Measurements from ENCODE around the gene FARP1. TPM values are rescaled to one million over a fixed set of nuclear protein-coding genes. Genes with fewer than 3 reads are reported as not detected.

Gene FARP1
- polyA plus RNA-seq, 1 of the 3 experiments (the other 2 are of a cell fraction): 12.0 TPM

- POLR2A ChIA-PET: no interaction called here
- H3K36me3 ChIP-seq (replicated peaks in 1 of 2; ENCODE audit: control insufficient read depth in 1 of 2, insufficient read depth in 2 of 2, low read length in 1 of 2): peaks cover 4 to 7% of the 10 kb centered on the region in 2 experiments
- peaks cover 3% of the 10 kb centered on the region for H3F3A ChIP-seq (replicated peaks; ENCODE audit: insufficient read depth)
- no peak for DNase-seq
- TF ChIP-seq CHD2 (IDR thresholded peaks at IDR 0.05; ENCODE audit: low read length, partially characterized antibody): no peak
- no peak for TF ChIP-seq TEAD4 (IDR thresholded peaks at IDR 0.05; ENCODE audit: borderline replicate concordance, insufficient read depth)
- no peak for TF ChIP-seq FOXJ3 (CRISPR knock-in tag; IDR thresholded peaks at IDR 0.05)
- no peak for TF ChIP-seq EP300 (IDR thresholded peaks at IDR 0.05; ENCODE audit: borderline replicate concordance in 1 of 2, low read depth in 1 of 2, low read length in 1 of 2)
- TF ChIP-seq GABPA (IDR thresholded peaks at IDR 0.05; ENCODE audit: low read depth): no peak
- TF ChIP-seq RXRA (IDR thresholded peaks at IDR 0.05; ENCODE audit: borderline replicate concordance, low read depth): no peak
- TF ChIP-seq CTCF (IDR thresholded peaks at IDR 0.05): no peak
- no peak for TF ChIP-seq NFIC (IDR thresholded peaks at IDR 0.05; ENCODE audit: borderline replicate concordance)
- TF ChIP-seq MAX (IDR thresholded peaks at IDR 0.05; ENCODE audit: low read depth): no peak
- no peak for TF ChIP-seq ELF1 (IDR thresholded peaks at IDR 0.05)
- TF ChIP-seq, protein P1, sequence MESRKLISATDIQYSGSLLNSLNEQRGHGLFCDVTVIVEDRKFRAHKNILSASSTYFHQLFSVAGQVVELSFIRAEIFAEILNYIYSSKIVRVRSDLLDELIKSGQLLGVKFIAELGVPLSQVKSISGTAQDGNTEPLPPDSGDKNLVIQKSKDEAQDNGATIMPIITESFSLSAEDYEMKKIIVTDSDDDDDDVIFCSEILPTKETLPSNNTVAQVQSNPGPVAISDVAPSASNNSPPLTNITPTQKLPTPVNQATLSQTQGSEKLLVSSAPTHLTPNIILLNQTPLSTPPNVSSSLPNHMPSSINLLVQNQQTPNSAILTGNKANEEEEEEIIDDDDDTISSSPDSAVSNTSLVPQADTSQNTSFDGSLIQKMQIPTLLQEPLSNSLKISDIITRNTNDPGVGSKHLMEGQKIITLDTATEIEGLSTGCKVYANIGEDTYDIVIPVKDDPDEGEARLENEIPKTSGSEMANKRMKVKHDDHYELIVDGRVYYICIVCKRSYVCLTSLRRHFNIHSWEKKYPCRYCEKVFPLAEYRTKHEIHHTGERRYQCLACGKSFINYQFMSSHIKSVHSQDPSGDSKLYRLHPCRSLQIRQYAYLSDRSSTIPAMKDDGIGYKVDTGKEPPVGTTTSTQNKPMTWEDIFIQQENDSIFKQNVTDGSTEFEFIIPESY (IDR thresholded peaks at IDR 0.05; ENCODE audit: borderline replicate concordance, low read depth): no peak
- no peak for TF ChIP-seq TCF12 (IDR thresholded peaks at IDR 0.05)
- TF ChIP-seq TAF1 (IDR thresholded peaks at IDR 0.05; ENCODE audit: borderline replicate concordance, low read depth, low read length): no peak
- TF ChIP-seq RFX5 (IDR thresholded peaks at IDR 0.05; ENCODE audit: low read length): no peak
- H3K4me3 ChIP-seq (ENCODE audit: low read depth in 2 of 2, low read length in 1 of 2): no peak overlapping the region
- H3K4me2 ChIP-seq: no peak overlapping the region
- no peaks in the 10 kb centered on the region for H3K4me1 ChIP-seq (ENCODE audit: control insufficient read depth in 1 of 2, insufficient read depth in 2 of 2, low read depth in 1 of 2, low read length in 1 of 2)
- no peak overlapping the region for H3K9ac ChIP-seq
- CTCF ChIA-PET: interaction anchor here (1.2 kb wide), 1 partner anchor 13 kb away, joined by 3 read pairs; no protein-coding TSS in a partner anchor
- peaks cover 3% of the 10 kb centered on the region; the same call in 1 of the 2 replicates for H3K79me2 ChIP-seq (ENCODE audit: insufficient read depth)
- H4K20me1 ChIP-seq (ENCODE audit: insufficient read depth): no peaks in the 10 kb centered on the region
- H2AFZ ChIP-seq (ENCODE audit: low read depth): no peak overlapping the region
- no peaks in the 10 kb centered on the region for H3K27me3 ChIP-seq (ENCODE audit: insufficient read depth)
- 97% methylated on average over 5 of the region's 5 CpGs for WGBS (ENCODE audit: low lambda C conversion rate)
- H3K9me2 ChIP-seq: no peaks in the 10 kb centered on the region
- H3K9me3 ChIP-seq: no peaks in the 10 kb centered on the region
- H3K27ac ChIP-seq (ENCODE audit: low read depth in 2 of 2, low read length in 1 of 2): no peak overlapping the region
Measured at GRCh38 chr13:98371516-98372023, 228.7 kb downstream of the FARP1 start.

DNA sequence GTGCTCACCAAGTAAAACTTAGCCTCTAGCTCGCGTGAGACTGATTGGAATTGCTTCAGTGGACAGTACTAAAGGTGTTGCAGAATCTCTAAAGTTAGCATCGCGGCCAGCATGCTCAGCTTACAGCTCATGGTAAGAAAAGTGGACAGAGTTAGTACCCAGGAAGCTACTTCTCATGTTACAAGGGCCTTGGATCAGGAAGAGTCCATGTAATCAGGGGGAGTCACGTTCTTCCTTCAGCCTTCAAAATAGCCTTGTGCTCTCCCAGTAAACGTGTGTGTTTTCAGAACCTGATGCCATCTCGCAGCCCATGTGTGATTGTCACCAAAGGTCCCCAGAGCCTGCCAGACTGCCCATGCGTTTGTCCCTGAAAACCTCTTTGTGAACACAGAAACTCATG lies 230.0 kb downstream of the FARP1 start:
- H3K4me2 ChIP-seq: no peak overlapping the region
- no peak overlapping the region for H2AFZ ChIP-seq (ENCODE audit: low read depth)
- ChIA-PET POLR2A (no interaction called here), CTCF (interaction anchor here (0.9 kb wide), 1 partner anchor 228 kb away, joined by 3 read pairs; no protein-coding TSS in a partner anchor)
- DNase-seq: no peak
- no peak overlapping the region for H3K27ac ChIP-seq (ENCODE audit: low read depth in 2 of 2, low read length in 1 of 2)
- H3K79me2 ChIP-seq (ENCODE audit: insufficient read depth): peaks cover 3% of the 10 kb centered on the region; the same call in 1 of the 2 replicates
- no peaks in the 10 kb centered on the region for H3K9me3 ChIP-seq
- H3K27me3 ChIP-seq (ENCODE audit: insufficient read depth): no peaks in the 10 kb centered on the region
- H3F3A ChIP-seq (replicated peaks; ENCODE audit: insufficient read depth): no peaks in the 10 kb centered on the region
- no peaks in the 10 kb centered on the region for H3K9me2 ChIP-seq
- 89% methylated on average over 8 of the region's 8 CpGs for WGBS (ENCODE audit: low lambda C conversion rate)
- H3K4me1 ChIP-seq (ENCODE audit: control insufficient read depth in 1 of 2, insufficient read depth in 2 of 2, low read depth in 1 of 2, low read length in 1 of 2): no peaks in the 10 kb centered on the region
- H3K4me3 ChIP-seq (ENCODE audit: low read depth in 2 of 2, low read length in 1 of 2): no peak overlapping the region
- peaks cover 4 to 7% of the 10 kb centered on the region in 2 experiments for H3K36me3 ChIP-seq (replicated peaks in 1 of 2; ENCODE audit: control insufficient read depth in 1 of 2, insufficient read depth in 2 of 2, low read length in 1 of 2)
- H3K9ac ChIP-seq: no peak overlapping the region
- H4K20me1 ChIP-seq (ENCODE audit: insufficient read depth): no peaks in the 10 kb centered on the region
- TF ChIP-seq YY1 (IDR thresholded peaks at IDR 0.05; ENCODE audit: low read depth) (no peak), GABPA (IDR thresholded peaks at IDR 0.05; ENCODE audit: low read depth) (no peak), USF2 (IDR thresholded peaks at IDR 0.05; ENCODE audit: borderline replicate concordance, low read depth, low read length) (no peak), JUND (IDR thresholded peaks at IDR 0.05) (no peak), RXRA (IDR thresholded peaks at IDR 0.05; ENCODE audit: borderline replicate concordance, low read depth) (no peak), PBX3 (IDR thresholded peaks at IDR 0.05) (no peak), MAX (IDR thresholded peaks at IDR 0.05; ENCODE audit: low read depth) (no peak), IRF3 (IDR thresholded peaks at IDR 0.05; ENCODE audit: low read depth, low read length) (no peak), EP300 (IDR thresholded peaks at IDR 0.05; ENCODE audit: borderline replicate concordance in 1 of 2, low read depth in 1 of 2, low read length in 1 of 2) (no peak), POLR2AphosphoS5 (IDR thresholded peaks at IDR 0.05; ENCODE audit: low read depth, low read length) (no peak), TCF12 (IDR thresholded peaks at IDR 0.05) (no peak), FOXM1 (IDR thresholded peaks at IDR 0.05; ENCODE audit: low read depth) (no peak)
